ENCODE data around the gene OR8K1. TPM values are rescaled to one million over a fixed set of nuclear protein-coding genes. Genes with fewer than 3 reads are reported as not detected.

The OR8K1 gene
- total and polyA plus RNA-seq, 4 donors = not detected

DNA sequence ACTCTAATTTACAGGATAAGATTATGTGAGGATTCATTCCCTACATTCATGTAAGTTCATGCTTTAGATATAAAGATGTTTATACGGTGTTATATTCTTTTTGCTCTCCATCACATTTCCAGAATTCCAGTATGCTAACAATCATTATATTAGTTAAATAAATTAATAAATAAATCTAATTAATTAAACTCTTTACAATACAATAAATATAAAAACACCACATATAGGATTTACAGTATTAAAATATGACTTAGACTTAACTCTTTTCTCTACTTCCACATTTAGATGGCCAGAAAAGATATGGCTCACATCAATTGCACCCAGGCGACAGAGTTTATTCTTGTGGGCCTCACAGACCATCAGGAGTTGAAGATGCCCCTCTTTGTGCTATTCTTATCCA is 29.5 kb downstream of the OR8K1 start, which contains the start of gene OR8U1:
OR8U1 (plus strand) TSS at position 301 of the 400 bp plus-strand sequence; CDS start at position 301, 0 bp downstream.
- H3K9me3 ChIP-seq (ENCODE audit: control insufficient read depth in 4 of 4, insufficient read depth in 3 of 4, low read length in 3 of 4) = no peaks in the 10 kb centered on the region
- no peaks in the 10 kb centered on the region for H3K27me3 ChIP-seq (ENCODE audit: control insufficient read depth in 3 of 3, insufficient read depth in 3 of 3, low read length in 2 of 3)
- no peaks in the 10 kb centered on the region for H3K4me1 ChIP-seq (ENCODE audit: control insufficient read depth in 5 of 5, insufficient read depth in 5 of 5, low read length in 5 of 5)
- WGBS, 2 donors = 77 to 81% methylated on average over 2 of the region's 2 CpGs
- H3K36me3 ChIP-seq (ENCODE audit: control insufficient read depth in 4 of 4, insufficient read depth in 4 of 4, low read length in 4 of 4) = no peaks in the 10 kb centered on the region
- no peak for ATAC-seq (ENCODE audit: insufficient read depth, low FRiP score)
- TF ChIP-seq CTCF (IDR thresholded peaks at IDR 0.05; ENCODE audit: control extremely low read depth, extremely low read depth) = no peak
- DNase-seq = no peak
- H3K4me3 ChIP-seq = no peak within 1 kb of the TSS
- no peak within 1 kb of the TSS for H3K9ac ChIP-seq (ENCODE audit: insufficient read depth in 1 of 2, low read length in 2 of 2)
- no peak within 1 kb of the TSS for H3K27ac ChIP-seq (ENCODE audit: low read depth in 1 of 2, low read length in 1 of 2)

DNA sequence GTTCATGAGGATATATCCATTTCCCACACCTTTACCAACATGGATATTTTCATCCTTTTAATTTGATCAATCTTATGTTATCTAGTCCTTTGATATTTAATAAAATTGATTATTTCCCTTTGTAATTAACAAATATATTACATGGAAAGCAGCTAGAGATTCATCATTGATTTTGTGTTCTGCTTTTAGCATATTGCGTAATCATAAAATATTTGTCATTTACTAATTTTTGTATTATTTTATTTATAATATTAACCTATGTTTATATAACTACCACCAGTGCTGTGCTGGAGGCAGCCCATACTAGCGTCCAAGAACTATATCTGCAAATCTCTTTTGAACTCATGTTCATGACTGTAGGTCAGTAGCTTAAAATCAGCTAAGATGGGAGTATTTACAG is 34.3 kb downstream of the OR8K1 start:
- TF ChIP-seq CTCF (IDR thresholded peaks at IDR 0.05; ENCODE audit: control extremely low read depth, extremely low read depth) = no peak
- no peaks in the 10 kb centered on the region for H3K4me1 ChIP-seq (ENCODE audit: control insufficient read depth in 5 of 5, insufficient read depth in 5 of 5, low read length in 5 of 5)
- H3K9ac ChIP-seq (ENCODE audit: insufficient read depth in 1 of 2, low read length in 2 of 2) = no peak overlapping the region
- DNase-seq = no peak
- no peak for ATAC-seq (ENCODE audit: insufficient read depth, low FRiP score)
- no peaks in the 10 kb centered on the region for H3K27me3 ChIP-seq (ENCODE audit: control insufficient read depth in 3 of 3, insufficient read depth in 3 of 3, low read length in 2 of 3)
- no peak overlapping the region for H3K4me3 ChIP-seq
- H3K27ac ChIP-seq (ENCODE audit: low read depth in 1 of 2, low read length in 1 of 2) = no peak overlapping the region
- no peaks in the 10 kb centered on the region for H3K36me3 ChIP-seq (ENCODE audit: control insufficient read depth in 4 of 4, insufficient read depth in 4 of 4, low read length in 4 of 4)
- WGBS, 2 donors = 82 to 85% methylated on average over 2 of the region's 2 CpGs
- no peaks in the 10 kb centered on the region for H3K9me3 ChIP-seq (ENCODE audit: control insufficient read depth in 4 of 4, insufficient read depth in 3 of 4, low read length in 3 of 4)

GRCh38 chr11:56394381-56394780 is 48.5 kb downstream of the OR8K1 start:
- Histone ChIP-seq H3K4me1 (ENCODE audit: control insufficient read depth in 5 of 5, insufficient read depth in 5 of 5, low read length in 5 of 5) (no peaks in the 10 kb centered on the region), H3K9me3 (ENCODE audit: control insufficient read depth in 4 of 4, insufficient read depth in 3 of 4, low read length in 3 of 4) (peaks cover 0 to 3% (median 0%) of the 10 kb centered on the region in 4 donors), H3K27me3 (ENCODE audit: control insufficient read depth in 3 of 3, insufficient read depth in 3 of 3, low read length in 2 of 3) (no peaks in the 10 kb centered on the region), H3K36me3 (ENCODE audit: control insufficient read depth in 4 of 4, insufficient read depth in 4 of 4, low read length in 4 of 4) (no peaks in the 10 kb centered on the region), H3K9ac (ENCODE audit: insufficient read depth in 1 of 2, low read length in 2 of 2) (no peak overlapping the region), H3K27ac (ENCODE audit: low read depth in 1 of 2, low read length in 1 of 2) (no peak overlapping the region), H3K4me3 (no peak overlapping the region)
- 88 to 94% methylated on average over 3 of the region's 3 CpGs for WGBS, 2 donors
- DNase-seq (no peak), ATAC-seq (ENCODE audit: insufficient read depth, low FRiP score) (no peak)
- TF ChIP-seq CTCF (IDR thresholded peaks at IDR 0.05; ENCODE audit: control extremely low read depth, extremely low read depth) = no peak

DNA sequence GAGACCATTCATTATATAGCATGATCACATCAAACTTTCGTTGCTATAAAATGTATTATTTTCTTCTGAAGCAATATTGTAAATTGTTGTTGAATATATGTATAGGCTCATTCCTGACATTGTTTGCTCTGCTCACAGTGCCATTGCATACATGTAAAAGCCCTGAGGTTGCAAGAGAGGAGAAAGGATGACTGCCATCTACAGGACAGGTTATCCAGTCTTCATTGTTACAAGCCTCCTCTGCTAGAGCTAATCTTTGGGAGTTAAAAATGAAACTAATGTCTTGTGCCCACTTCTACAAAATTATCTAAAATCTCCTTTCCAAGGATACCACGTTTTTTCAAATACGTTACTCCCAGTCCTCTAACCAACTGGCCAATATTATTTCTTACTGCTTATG is 50.2 kb downstream of the OR8K1 start:
- TF ChIP-seq CTCF (IDR thresholded peaks at IDR 0.05; ENCODE audit: control extremely low read depth, extremely low read depth) = no peak
- H3K4me1 ChIP-seq (ENCODE audit: control insufficient read depth in 5 of 5, insufficient read depth in 5 of 5, low read length in 5 of 5) = no peaks in the 10 kb centered on the region
- H3K27me3 ChIP-seq (ENCODE audit: control insufficient read depth in 3 of 3, insufficient read depth in 3 of 3, low read length in 2 of 3) = no peaks in the 10 kb centered on the region
- H3K9me3 ChIP-seq (ENCODE audit: control insufficient read depth in 4 of 4, insufficient read depth in 3 of 4, low read length in 3 of 4) = peaks cover 0 to 3% (median 0%) of the 10 kb centered on the region in 4 donors
- DNase-seq (no peak), ATAC-seq (ENCODE audit: insufficient read depth, low FRiP score) (no peak)
- 55 to 62% methylated on average over 3 of the region's 3 CpGs for WGBS, 2 donors
- H3K4me3 ChIP-seq = no peak overlapping the region
- no peak overlapping the region for H3K27ac ChIP-seq (ENCODE audit: low read depth in 1 of 2, low read length in 1 of 2)
- H3K9ac ChIP-seq (ENCODE audit: insufficient read depth in 1 of 2, low read length in 2 of 2) = no peak overlapping the region
- H3K36me3 ChIP-seq (ENCODE audit: control insufficient read depth in 4 of 4, insufficient read depth in 4 of 4, low read length in 4 of 4) = no peaks in the 10 kb centered on the region
